PFSK-1 (cell line): Measurements from ENCODE around the gene SERPINA9.

ENCODE experiments used
- FOXP2 ChIP-seq: optimal IDR thresholded peaks from 2 replicates; pipeline ENCODE3; 2011; ENCODE audit warnings: borderline replicate concordance, control low read depth, inconsistent platforms; ENCODE audit not compliant: insufficient read depth; ENCODE audit errors: extremely low read length, extremely low read depth
- POLR2AphosphoS5 ChIP-seq: IDR thresholded peaks from 2 replicates; pipeline ENCODE4 v1.6.1; 2012; ENCODE audit warnings: low read depth, mild to moderate bottlenecking, control low read depth, low read length, moderate library complexity
- SIN3A ChIP-seq: IDR thresholded peaks from 2 replicates; pipeline ENCODE4 v1.6.1; 2012; ENCODE audit warnings: mild to moderate bottlenecking, low read length, moderate library complexity, borderline replicate concordance; ENCODE audit not compliant: insufficient read depth
- TAF1 ChIP-seq: IDR thresholded peaks from 2 replicates; pipeline ENCODE4 v1.6.1; 2012; ENCODE audit warnings: low read length, control low read depth, borderline replicate concordance; ENCODE audit not compliant: insufficient read depth
- TF ChIP-seq, protein P1 (sequence below), 2 experiments: IDR thresholded peaks; 2 replicates each; pipeline versions ENCODE4 v1.6.1 to v1.8.0; 2011 to 2012; ENCODE audit warnings: low read depth in 2 of 2, low read length in 2 of 2, control low read depth in 1 of 2, inconsistent platforms in 1 of 2, mild to moderate bottlenecking in 1 of 2, moderate library complexity in 1 of 2; ENCODE audit not compliant: insufficient read depth in 1 of 2

DNA sequence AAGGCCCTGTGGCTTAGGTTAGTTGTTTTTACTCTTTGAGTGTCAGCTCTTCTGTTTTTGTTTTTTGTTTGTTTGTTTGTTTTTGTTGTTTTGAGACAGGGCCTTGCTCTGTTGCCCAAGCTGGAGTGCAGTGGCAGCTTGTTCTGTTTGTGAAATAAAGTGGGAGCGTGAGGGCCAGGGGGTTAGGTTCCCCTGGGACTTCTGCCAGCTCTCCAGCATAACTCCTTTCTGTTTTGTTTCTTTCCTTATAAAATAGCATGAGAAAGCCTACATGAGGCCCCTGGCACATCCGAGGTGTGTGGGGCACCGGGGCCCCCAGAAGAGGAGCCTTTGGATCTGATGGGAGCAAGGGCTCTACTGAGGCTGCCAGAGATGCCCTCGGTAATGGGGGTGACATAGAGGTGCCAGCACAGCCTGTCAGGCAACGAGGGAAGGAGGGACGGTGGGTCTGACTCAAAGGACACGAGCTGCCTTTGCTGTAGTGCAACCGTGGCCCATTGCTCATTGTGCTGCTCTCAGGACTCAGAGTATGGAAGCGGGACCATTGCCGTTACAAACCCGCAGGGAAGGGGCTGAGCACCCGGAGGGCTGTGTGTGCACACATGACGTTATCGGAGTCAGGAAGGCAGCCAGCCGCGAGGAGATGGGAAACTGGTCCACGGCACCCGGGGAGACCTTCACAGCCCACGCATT, 14.3 kb downstream of the SERPINA9 start:
- TF ChIP-seq POLR2AphosphoS5 (no peak), FOXP2 (no peak), TAF1 (no peak), SIN3A (no peak)
- TF ChIP-seq, protein P1, sequence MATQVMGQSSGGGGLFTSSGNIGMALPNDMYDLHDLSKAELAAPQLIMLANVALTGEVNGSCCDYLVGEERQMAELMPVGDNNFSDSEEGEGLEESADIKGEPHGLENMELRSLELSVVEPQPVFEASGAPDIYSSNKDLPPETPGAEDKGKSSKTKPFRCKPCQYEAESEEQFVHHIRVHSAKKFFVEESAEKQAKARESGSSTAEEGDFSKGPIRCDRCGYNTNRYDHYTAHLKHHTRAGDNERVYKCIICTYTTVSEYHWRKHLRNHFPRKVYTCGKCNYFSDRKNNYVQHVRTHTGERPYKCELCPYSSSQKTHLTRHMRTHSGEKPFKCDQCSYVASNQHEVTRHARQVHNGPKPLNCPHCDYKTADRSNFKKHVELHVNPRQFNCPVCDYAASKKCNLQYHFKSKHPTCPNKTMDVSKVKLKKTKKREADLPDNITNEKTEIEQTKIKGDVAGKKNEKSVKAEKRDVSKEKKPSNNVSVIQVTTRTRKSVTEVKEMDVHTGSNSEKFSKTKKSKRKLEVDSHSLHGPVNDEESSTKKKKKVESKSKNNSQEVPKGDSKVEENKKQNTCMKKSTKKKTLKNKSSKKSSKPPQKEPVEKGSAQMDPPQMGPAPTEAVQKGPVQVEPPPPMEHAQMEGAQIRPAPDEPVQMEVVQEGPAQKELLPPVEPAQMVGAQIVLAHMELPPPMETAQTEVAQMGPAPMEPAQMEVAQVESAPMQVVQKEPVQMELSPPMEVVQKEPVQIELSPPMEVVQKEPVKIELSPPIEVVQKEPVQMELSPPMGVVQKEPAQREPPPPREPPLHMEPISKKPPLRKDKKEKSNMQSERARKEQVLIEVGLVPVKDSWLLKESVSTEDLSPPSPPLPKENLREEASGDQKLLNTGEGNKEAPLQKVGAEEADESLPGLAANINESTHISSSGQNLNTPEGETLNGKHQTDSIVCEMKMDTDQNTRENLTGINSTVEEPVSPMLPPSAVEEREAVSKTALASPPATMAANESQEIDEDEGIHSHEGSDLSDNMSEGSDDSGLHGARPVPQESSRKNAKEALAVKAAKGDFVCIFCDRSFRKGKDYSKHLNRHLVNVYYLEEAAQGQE (IDR thresholded peaks at IDR 0.05; ENCODE audit: insufficient read depth in 1 of 2, low read depth in 2 of 2, low read length in 2 of 2), result no peak
